HL-60 (cell line): ENCODE data around the gene XBP1.

Experiments used
- DNase-seq, 2 experiments: peaks; one replicate each; pipeline ENCODE4 v3.0.0-alpha.2; 2010 to 2020; ENCODE audit warnings: low read depth in 1 of 2, low spot score in 1 of 2
- H3K27ac ChIP-seq: fragments of 250-450 bp; sonication (Bioruptor Pico); replicated peaks from 2 replicates; pipeline ENCODE4 v1.5.1; 2020; ENCODE audit warnings: mild to moderate bottlenecking, moderate library complexity
- H3K27me3 ChIP-seq: fragments of 250-450 bp; sonication (Bioruptor Pico); 2 replicates; pipeline ENCODE4 v1.5.1; 2021; ENCODE audit warnings: mild to moderate bottlenecking, moderate library complexity; ENCODE audit not compliant: insufficient read depth, poor library complexity, severe bottlenecking
- H3K4me3 ChIP-seq: replicated peaks from 2 replicates; pipeline ENCODE4 v1.5.1; 2011; ENCODE audit warnings: mild to moderate bottlenecking, control low read depth, low read length; ENCODE audit not compliant: insufficient read depth
- CTCF ChIP-seq: IDR thresholded peaks from one replicate; pipeline ENCODE4 v1.5.1; 2011; ENCODE audit warnings: low read length, control low read depth, inconsistent platforms; ENCODE audit not compliant: insufficient read depth
- GABPA ChIP-seq: IDR thresholded peaks from 2 replicates; pipeline ENCODE4 v1.6.1; 2012; ENCODE audit warnings: low read depth
- POLR2AphosphoS5 ChIP-seq: IDR thresholded peaks from 2 replicates; pipeline ENCODE4 v1.6.1; 2012; ENCODE audit warnings: low read depth
- REST ChIP-seq: IDR thresholded peaks from 2 replicates; pipeline ENCODE4 v1.6.1; 2012; ENCODE audit warnings: low read depth; ENCODE audit not compliant: insufficient replicate concordance
- SPI1 ChIP-seq: IDR thresholded peaks from 2 replicates; pipeline ENCODE4 v1.6.1; 2012; ENCODE audit warnings: low read depth, mild to moderate bottlenecking, borderline replicate concordance

The XBP1 gene

GRCh38 chr22:28822930-28823551, 22.7 kb upstream of the XBP1 start:
- Histone ChIP-seq H3K27ac (no peak overlapping the region), H3K4me3 (no peak overlapping the region), H3K27me3 (no peaks in the 10 kb centered on the region)
- TF ChIP-seq CTCF (no peak), GABPA (no peak), REST (no peak), SPI1 (no peak), POLR2AphosphoS5 (no peak)
- no peak for DNase-seq

GRCh38 chr22:28821452-28821851, 21.1 kb upstream of the XBP1 start:
- no peak overlapping the region for H3K4me3 ChIP-seq
- H3K27me3 ChIP-seq, result no peaks in the 10 kb centered on the region
- TF ChIP-seq GABPA, result no peak
- no peak for TF ChIP-seq SPI1
- no peak for TF ChIP-seq CTCF
- TF ChIP-seq POLR2AphosphoS5, result no peak
- TF ChIP-seq REST, result no peak
- no peak overlapping the region for H3K27ac ChIP-seq
- DNase-seq, result no peak

- Histone ChIP-seq H3K27me3 (no peaks in the 10 kb centered on the region), H3K4me3 (no peak overlapping the region), H3K27ac (no peak overlapping the region)
- TF ChIP-seq GABPA (no peak), REST (no peak), SPI1 (no peak), CTCF (no peak), POLR2AphosphoS5 (no peak)
- DNase-seq, result no peak
These were observed 20.5 kb upstream of the XBP1 start for GRCh38 chr22:28820885-28821284.
